Panc1 (cell line): ENCODE data around the gene SNED1. TPM values are rescaled to one million over a fixed set of nuclear protein-coding genes. Genes with fewer than 3 reads are reported as not detected.

Experiments
- ATAC-seq: fragments of 200-7000 bp; cut with Tn5 transposase; 2 replicates; pipeline ENCODE4 v1.9.1; 2020; ENCODE audit warnings: mild to moderate bottlenecking, moderate library complexity
- BruUV-seq: library from RNA; stranded (reverse); fragments of 400-500 nt; replicated peaks from 2 replicates; lab custom pipeline; 2021; lab: Mats Ljungman, UMichigan
- CTCF ChIA-PET: fragments of 300-600 bp; sonication (Branson Sonifier 250); formaldehyde crosslinking; loops from one replicate; lab custom pipeline; 2022; ENCODE audit warnings: antibody characterized with exemption; lab: Charles Lee
- POLR2A ChIA-PET: fragments of 300-600 bp; sonication (Branson Sonifier 250); formaldehyde crosslinking; loops from one replicate; lab custom pipeline; 2022; ENCODE audit warnings: antibody characterized with exemption; lab: Charles Lee
- DNase-seq: peaks from one replicate; pipeline ENCODE4 v3.0.0-alpha.2; 2010; ENCODE audit warnings: low read depth, low spot score
- H3K27ac ChIP-seq: 2 replicates; pipeline ENCODE4 v1.5.1; 2011; ENCODE audit warnings: mild to moderate bottlenecking, low read length, inconsistent platforms
- H3K27me3 ChIP-seq: fragments of 200-500 bp; sonication (Bioruptor generic); 2 replicates; pipeline ENCODE4 v1.6.0; 2014; ENCODE audit warnings: low read length, inconsistent platforms; ENCODE audit not compliant: control insufficient read depth, insufficient read depth
- H3K36me3 ChIP-seq: fragments of 200-500 bp; sonication (Bioruptor generic); 2 replicates; pipeline ENCODE4 v1.5.1; 2014; ENCODE audit warnings: inconsistent platforms, mild to moderate bottlenecking, low read length, moderate library complexity; ENCODE audit not compliant: control insufficient read depth, insufficient read depth
- H3K4me1 ChIP-seq: 2 replicates; pipeline ENCODE4 v1.5.1; 2011; ENCODE audit warnings: inconsistent platforms, mild to moderate bottlenecking, low read length, moderate library complexity; ENCODE audit not compliant: control insufficient read depth, insufficient read depth
- H3K4me3 ChIP-seq, 2 experiments: 2 replicates each; pipeline ENCODE4 v1.5.1; 2011 to 2012; ENCODE audit warnings: low read depth in 2 of 2, low read length in 2 of 2, mild to moderate bottlenecking in 2 of 2, inconsistent platforms in 1 of 2, moderate library complexity in 1 of 2
- H3K9me3 ChIP-seq: fragments of 200-500 bp; sonication (Bioruptor generic); 2 replicates; pipeline ENCODE4 v1.5.1; 2014; ENCODE audit warnings: low read depth, mild to moderate bottlenecking, inconsistent platforms, low read length, moderate library complexity; ENCODE audit not compliant: control insufficient read depth, insufficient read depth
- CTCF ChIP-seq: fragments of 450-650 bp; IDR thresholded peaks from 2 replicates; pipeline ENCODE4 v1.5.1; 2017; ENCODE audit warnings: mild to moderate bottlenecking
- POLR2AphosphoS5 ChIP-seq: IDR thresholded peaks from 2 replicates; pipeline ENCODE4 v1.6.1; 2012; ENCODE audit warnings: mild to moderate bottlenecking, low read depth, low read length, moderate library complexity
- REST ChIP-seq, 2 experiments: IDR thresholded peaks; 2 replicates each; pipeline ENCODE4 v1.6.1; 2011 to 2012; ENCODE audit warnings: low read depth in 2 of 2, control low read depth in 1 of 2, low read length in 1 of 2, mild to moderate bottlenecking in 1 of 2, moderate library complexity in 1 of 2; ENCODE audit not compliant: insufficient read depth in 1 of 2
- SIN3A ChIP-seq: IDR thresholded peaks from 2 replicates; pipeline ENCODE4 v1.6.1; 2012; ENCODE audit warnings: low read depth, mild to moderate bottlenecking, low read length, moderate library complexity, borderline replicate concordance; ENCODE audit not compliant: insufficient read depth
- TCF7L2 ChIP-seq: IDR thresholded peaks from 2 replicates; pipeline ENCODE4 v1.6.1; 2011; ENCODE audit warnings: mild to moderate bottlenecking, low read depth, low read length, inconsistent platforms
- in situ Hi-C: cut with HindIII; loops from 2 replicates; pipeline ENCODE4 v1.10.0; 2016; ENCODE audit warnings: low sequenced_read_pairs, low pct_unique_long_range_greater_than_20kb
- intact Hi-C: fragments of 100-400 bp; cut with micrococcal nuclease; formaldehyde crosslinking; loops from one replicate; pipeline ENCODE4 v1.10.0; 2022; ENCODE audit not compliant: unreplicated experiment
- total RNA-seq: library from RNA; stranded (reverse); gene quantifications from one replicate; pipeline ENCODE4 v1.2.1, GENCODE V29; 2021; ENCODE audit not compliant: unreplicated experiment

SNED1 gene
- total RNA-seq, 1 experiment from 2014 or later: 11.0 TPM

- Histone ChIP-seq H3K36me3 (no peaks in the 10 kb centered on the region), H3K4me1 (no peaks in the 10 kb centered on the region), H3K9me3 (peaks cover 1% of the 10 kb centered on the region; the same call in 1 of the 2 replicates), H3K27me3 (no peaks in the 10 kb centered on the region), H3K27ac (no peak overlapping the region), H3K4me3 (no peak overlapping the region)
- POLR2A ChIA-PET: no interaction called here
- TF ChIP-seq TCF7L2: no peak
- no peak for TF ChIP-seq SIN3A
- TF ChIP-seq CTCF: no peak
- no peak for TF ChIP-seq POLR2AphosphoS5
- TF ChIP-seq REST (IDR thresholded peaks at IDR 0.05; ENCODE audit: insufficient read depth in 1 of 2, low read depth in 2 of 2, low read length in 1 of 2): no peak
- DNase-seq (no peak), ATAC-seq (no peak)
- intact Hi-C loops: no loop called here
- no TSS peak for BruUV-seq
- CTCF ChIA-PET: no interaction called here
- in situ Hi-C loops: no loop called here
These were observed 19.0 kb downstream of the SNED1 start for GRCh38 chr2:241017228-241017940.

GRCh38 chr2:241018051-241018891 lies 19.9 kb downstream of the SNED1 start:
- ChIA-PET CTCF (no interaction called here), POLR2A (interaction anchor here (0.6 kb wide), 1 partner anchor 45 kb away, joined by 8 read pairs; no protein-coding TSS in a partner anchor)
- Histone ChIP-seq H3K36me3 (no peaks in the 10 kb centered on the region), H3K27ac (no peak overlapping the region), H3K27me3 (no peaks in the 10 kb centered on the region), H3K9me3 (peaks cover 7% of the 10 kb centered on the region; the same call in 1 of the 2 replicates), H3K4me3 (no peak overlapping the region), H3K4me1 (no peaks in the 10 kb centered on the region)
- ATAC-seq (no peak), DNase-seq (no peak)
- intact Hi-C loops: no loop called here
- BruUV-seq: no TSS peak
- TF ChIP-seq SIN3A: no peak
- no peak for TF ChIP-seq TCF7L2
- no peak for TF ChIP-seq POLR2AphosphoS5
- no peak for TF ChIP-seq REST (IDR thresholded peaks at IDR 0.05; ENCODE audit: insufficient read depth in 1 of 2, low read depth in 2 of 2, low read length in 1 of 2)
- TF ChIP-seq CTCF: no peak
- in situ Hi-C loops: no loop called here
